A673 (cell line): Measurements from ENCODE around the gene ITGB8.

ENCODE experiments used
- CTCF ChIP-seq: fragments of 300-800, 200-600 bp; sonication (generic); conservative IDR thresholded peaks from 2 replicates; pipeline ENCODE4 v1.5.1; 2017; ENCODE audit warnings: low read depth, mild to moderate bottlenecking, antibody characterized with exemption, low read length, moderate library complexity, mixed read lengths
- EZH2 ChIP-seq: fragments of 200-600 bp; sonication (generic); IDR thresholded peaks from 2 replicates; pipeline ENCODE4 v1.6.1; 2017; ENCODE audit warnings: borderline replicate concordance, low read depth, mild to moderate bottlenecking, mixed read lengths, antibody characterized with exemption, low read length; ENCODE audit not compliant: poor library complexity, severe bottlenecking

GRCh38 chr7:20424500-20424899 lies 93.8 kb downstream of the ITGB8 start:
- TF ChIP-seq CTCF (no peak), EZH2 (no peak)
